Stimulated activated CD4-positive, alpha-beta T cell treated with anti-CD3 and anti-CD28 coated beads, Interleukin-15, amount 100 ng/mL, for 48 hours (primary cell): ENCODE data around the gene MAT2B.
"Not testable (repeated sequence)": the region's sequence is repeated elsewhere in the genome, so short reads cannot be mapped to it uniquely, and the experiment has no call there.

Experiments used
- DNase-seq, 2 donors: peaks; one replicate each; pipeline ENCODE4 v3.0.0-alpha.2; 2020; ENCODE audit warnings: low read depth in 2 of 2

MAT2B gene

DNA sequence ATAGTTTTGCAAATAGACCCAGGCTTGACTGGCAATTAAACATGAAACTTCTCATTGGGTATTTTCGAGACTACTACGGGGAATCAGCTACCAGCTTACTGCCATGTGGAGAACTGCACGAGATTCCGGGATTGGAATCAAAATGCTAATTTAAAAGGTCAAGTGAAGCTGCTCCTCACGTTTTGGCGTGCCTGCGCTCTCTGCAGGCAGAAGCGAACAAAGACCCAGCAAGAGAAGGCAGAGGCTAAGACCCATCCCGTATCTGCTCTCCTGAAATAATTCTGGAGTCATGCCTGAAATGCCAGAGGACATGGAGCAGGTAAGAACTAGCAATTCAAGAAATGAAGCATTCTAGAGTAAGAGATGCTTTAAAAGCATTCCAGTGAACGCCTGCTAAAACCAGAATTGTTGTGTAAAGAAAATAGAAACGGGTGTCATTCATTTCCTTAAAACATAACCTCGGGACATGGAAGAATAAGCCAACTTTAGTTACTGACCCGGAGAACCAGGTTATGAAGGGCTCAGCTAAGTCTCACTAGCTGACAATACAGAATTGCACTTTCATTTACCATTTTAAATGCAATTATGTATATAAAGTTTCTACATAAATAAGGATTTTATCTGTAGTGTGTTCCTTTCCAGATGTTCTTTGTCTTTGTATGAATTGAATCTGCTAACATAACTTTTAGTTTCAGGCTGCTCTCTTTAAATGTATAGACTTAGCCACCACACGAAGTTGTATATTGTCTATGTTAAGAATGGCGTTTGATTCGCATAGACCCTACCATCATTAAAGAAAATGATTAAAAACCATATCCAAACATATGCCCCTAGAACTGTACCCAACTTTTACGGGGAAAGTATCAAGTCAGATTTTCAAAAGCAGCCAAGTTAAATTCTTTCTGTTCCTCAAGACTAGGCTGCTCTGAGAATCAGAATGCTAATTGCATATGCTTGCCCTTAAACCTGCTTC, 2.0 kb upstream of the MAT2B start:
- DNase-seq = peak in 1 of 2 donors; percentile 7

DNA sequence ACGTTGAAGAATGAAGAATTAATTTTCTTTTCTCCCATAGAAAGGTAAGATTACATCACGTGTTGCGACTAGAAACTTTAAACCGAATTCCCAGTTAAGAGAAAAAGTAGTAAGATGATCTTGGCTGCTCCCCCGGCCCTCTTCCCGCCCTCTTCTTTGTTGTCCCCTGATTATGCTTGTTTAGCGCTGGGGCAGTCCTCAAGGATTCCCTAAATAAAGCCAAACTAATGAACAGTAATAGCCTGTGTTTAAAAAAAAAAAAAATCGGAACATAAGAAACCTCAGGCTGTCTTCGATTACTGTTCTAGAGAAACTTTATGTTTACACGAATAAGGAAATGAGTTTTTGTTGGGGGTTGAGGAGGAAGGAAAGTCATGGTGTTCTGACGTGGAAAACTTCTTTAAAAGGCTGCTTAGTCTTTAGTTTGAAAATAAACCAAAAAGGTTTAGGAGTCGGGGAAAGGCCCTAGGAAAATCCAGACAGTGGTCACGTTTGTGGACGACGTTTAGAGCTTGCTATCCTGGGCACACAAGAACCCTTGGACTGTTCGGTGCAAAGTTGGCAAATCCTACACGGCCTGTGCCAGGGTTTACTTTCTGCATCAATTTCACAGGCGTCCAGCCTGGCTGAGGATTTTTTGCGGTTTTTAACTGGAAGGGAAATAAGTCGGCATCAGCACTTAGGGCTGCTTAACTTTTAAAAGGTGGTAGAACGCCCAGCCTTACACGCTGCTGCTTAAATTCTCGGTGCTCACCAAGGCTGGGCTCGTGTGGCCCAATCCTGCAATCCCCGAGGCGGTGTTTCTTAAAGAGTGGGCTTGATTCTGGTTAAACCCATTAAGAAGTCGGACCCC, 1.1 kb upstream of the MAT2B start:
- DNase-seq = peak in 1 of 2 donors; percentile 44

DNA sequence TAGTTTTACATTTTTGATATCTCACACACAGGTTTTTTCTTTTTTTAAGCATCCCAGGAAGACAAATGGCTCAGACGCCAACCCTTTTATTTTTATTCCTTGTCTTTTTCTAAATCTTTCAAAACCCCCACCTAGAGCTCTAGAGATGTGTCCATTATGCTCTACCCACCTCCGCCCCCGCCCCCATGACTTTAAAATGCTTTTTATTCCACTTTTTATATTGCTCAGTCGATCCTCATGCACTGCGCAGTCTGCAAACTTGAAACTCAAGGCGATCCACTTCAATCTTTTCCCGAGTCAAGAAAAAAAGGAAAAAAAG, 411 bp upstream of the MAT2B start:
- DNase-seq = no peak

DNA sequence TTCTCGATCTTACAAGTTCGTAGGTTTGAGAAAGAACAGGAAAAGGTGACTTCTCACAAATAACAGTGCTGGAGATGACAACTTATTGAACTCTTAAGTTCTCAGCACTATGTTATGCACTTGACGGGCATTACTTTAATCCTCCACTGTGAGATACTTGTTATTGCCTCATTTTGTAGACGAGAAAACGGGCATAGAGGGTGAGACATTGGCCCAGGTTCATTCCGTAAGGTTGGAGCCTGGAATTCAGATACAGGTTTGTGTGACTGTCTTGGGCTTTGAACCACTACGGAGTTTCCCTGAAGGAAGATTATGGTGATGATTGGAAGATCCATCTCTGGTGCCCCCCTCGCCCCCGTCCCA, 657 bp downstream of the MAT2B start:
- no peak for DNase-seq

DNA sequence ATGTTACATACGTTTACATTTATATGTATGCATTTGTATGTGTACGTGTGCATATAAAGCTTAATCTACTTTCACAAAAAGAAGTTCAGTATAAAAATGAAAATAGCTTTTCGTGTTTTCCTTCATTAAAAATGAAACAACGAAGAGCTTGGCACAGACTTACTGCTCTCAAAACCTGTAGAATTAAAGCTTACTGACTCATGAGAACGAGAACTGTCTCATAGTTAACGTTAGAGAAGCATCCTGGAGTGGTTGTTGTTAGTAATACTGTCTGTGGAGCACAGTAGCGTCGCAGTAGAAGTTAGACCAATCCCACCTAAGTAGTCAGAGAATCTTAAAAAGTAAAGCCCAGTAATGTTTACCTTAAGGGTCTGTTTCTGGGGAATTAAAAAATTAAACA, 1.3 kb downstream of the MAT2B start:
- DNase-seq = no peak

DNA sequence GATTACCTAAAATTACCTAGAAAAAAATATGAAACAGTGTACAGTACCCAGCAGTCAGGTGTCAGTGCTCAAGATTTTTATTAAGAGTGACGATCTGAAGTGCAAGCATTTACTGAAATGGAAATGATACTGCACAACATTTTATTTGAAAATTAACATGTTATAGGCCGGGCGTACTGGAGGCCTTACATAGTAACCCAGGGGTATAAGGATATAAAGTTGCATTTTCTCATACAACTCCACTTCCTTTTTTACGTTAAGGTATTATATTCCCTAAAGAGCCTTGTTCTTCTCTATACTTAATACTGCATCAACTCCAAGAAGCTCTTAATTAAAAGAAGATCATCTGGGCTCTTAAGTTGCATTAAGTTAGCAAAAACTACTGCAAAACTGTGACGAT, 3.3 kb downstream of the MAT2B start:
- DNase-seq = no peak

DNA sequence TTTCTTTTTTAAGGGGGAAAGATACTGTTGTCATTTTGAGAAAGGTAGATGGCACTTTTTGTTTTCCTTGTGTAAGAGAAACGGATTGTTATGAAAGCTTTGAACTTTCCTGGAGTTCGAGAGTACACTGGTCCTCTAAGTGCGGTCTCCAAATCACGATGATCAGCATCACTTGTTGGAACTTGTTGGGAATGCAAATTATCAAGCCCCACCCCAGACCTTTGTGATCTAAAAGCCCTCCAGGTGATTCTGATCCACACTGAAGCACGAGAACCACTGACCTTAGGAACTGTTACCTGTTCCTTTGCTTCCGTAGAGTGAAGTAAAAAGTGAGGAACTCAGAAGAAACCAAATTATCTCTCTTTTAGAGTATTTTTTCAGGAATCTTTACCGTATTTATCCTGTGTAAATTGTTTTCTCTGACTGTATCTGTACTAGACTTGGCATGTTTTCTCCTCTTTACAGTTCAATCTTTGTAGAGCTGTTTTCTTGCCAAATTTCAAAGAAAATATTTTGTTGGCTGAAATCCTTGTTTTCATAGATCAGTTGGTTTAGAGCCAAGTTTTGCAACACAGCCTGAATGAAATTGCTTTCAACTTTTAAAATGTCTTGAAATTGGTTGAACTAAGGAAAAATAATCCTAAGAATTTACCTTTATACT, 4.0 kb downstream of the MAT2B start:
- no peak for DNase-seq

DNA sequence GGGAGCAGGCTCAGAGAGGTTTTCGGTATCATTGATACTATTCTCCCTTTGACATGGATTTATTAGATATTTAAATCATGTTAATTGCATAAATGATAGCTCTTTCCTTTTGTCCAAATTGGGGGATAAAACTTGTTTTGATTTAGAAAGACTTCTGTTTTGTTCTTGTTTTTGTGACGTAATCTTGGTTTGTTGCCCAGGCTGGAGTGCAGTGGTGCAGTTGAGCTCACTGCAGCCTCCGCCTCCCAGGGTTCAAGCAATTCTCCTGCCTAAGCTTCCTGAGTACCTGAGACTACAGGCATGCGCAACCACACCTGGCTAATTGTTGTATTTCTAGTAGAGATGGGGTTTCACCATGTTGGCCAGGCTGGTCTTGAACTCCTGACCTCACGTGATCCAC, 7.1 kb downstream of the MAT2B start:
- DNase-seq = no peak

DNA sequence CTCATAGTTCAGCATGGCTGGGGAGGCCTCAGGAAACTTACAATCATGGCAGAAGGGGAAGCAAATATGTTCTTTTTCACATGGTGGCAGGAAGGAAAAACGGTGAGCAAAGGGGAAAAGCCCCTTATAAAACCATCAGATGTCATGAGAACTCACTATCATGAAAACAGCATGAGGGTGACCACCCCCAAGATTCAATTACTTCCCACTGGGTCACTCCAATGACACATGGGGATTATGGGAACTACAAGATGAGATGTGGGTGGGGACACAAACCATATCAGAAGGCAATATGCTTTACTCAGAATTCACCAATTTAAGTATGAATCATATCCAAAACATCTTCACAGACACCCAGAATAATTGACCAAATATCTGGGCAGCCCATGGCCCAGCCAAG, 19.7 kb downstream of the MAT2B start:
- no peak for DNase-seq

DNA sequence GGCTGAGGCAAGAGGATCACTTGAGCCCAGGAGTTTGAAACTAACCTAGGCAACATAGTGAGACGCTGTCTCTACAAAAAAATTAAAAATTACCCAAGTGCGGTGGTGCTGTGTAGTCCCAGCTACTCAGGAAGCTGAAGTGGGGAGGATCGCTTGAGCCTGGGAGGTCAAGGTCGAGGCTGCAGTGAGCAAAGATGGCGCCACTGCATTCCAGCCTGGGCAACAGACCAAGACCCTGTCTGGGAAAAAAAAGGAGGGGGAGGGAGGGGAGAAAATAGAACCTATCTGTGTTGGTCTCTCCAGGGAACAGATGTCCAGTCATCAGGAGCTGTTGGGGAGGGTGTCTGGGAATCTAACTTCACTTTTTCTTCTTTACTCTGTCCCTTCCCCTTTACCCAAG, 24.3 kb downstream of the MAT2B start:
- no peak for DNase-seq

DNA sequence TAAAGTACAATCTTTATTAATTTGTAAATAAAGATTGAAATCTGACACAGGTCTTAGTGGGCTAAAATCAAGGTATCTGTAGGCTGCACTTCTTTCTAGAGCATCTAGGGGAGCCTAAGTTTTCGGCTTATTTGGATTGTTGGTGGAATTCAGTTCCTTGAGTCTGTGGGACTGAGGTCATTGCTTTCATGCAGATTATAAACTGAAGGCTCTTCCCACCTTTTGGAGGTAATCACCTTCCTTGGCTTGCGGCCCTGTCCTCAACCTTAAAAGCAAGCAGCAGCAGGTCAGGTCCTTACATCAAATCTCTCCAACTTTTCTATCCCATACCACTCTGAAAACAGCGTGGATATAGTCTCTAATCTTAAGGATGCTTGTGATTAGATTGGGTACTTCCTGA, 25.9 kb downstream of the MAT2B start:
- DNase-seq = no peak

DNA sequence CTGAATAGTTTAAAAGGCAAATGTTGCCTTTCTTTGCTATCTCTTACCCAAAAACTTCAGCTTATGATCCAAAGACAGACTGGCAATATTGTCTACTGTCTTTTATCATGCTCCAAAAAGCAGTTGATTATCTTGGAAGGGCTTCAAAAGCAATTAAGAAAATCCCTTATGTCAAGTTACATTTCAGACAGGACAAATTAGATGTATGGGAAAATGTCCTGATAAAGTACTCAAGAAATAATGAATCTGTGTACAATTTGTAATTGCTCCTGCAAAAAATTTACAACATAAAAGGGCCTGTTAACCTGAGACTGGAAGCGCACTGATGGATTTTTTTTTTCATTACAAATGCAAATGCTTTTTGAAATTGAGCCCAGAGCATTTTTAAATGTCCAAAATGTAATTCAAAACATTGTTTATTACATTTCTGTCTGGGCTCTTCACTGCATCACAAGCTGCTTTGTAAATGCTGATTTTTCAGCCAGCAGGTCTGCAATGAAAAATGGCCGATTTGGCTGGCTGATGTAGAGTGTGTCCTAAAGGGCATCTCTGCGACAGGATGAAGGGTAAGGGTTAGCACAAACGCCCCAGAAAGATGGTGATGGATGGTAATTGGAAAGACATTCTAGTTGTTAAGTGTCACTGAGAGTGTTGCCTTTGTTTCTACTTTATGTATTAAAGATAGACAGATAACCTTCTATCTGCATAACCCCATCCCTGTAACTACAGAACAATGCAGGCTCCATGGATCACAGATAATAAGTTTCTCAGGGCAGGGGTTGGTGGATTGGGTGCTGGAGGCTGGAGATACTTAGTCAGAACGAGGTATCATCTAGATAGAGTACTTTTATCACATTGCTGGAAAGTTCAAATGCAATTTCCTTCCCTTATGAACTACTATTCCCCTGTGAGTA, 27.0 kb downstream of the MAT2B start:
- DNase-seq = no peak

DNA sequence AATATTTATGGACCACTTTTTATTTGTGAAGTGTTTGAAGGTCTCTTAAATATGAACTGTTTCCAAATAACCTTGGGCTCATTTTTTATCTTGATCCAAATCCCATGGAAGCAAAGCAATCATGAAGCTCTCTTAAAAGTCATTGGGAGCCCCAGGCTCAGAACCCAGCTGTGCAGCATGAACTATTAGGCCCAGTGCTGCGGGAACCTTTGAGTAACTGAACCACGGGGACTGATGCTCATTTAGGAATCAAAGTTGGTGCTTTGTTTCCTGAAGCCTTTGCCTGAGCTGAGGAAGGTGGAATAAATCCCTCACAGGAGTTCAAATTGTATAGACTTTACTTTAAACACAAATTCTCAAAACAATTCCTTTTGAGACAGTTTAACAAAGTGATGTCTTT, 27.8 kb downstream of the MAT2B start:
- no peak for DNase-seq

DNA sequence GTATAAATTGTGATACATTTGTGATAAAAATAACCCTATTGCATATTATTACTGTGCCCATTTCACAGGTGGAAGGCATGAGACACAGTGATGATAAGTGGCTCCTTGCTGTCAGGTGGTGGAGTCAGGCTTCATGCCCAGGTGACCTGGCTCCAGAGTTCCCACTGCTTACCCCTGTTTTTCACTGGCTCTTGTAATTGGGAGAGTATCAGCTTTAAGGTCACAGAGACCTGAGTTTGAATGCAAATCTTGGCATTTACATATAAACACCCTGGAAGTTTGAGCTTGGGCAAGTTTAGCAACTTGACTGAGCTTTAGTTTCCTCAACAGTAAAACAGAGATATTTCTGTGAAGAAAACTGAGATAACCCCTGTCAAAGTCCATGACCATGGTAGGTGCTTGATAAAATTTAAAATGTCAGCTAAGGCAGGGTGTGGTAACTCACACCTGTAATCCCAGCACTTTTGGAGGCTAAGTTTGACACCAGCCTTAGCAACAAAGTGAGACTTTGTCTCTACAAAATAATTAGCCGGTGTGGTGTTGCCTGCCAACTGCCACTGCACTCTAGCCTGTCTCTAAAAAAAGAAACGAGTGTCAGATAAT, 29.2 kb downstream of the MAT2B start:
- no peak for DNase-seq

DNA sequence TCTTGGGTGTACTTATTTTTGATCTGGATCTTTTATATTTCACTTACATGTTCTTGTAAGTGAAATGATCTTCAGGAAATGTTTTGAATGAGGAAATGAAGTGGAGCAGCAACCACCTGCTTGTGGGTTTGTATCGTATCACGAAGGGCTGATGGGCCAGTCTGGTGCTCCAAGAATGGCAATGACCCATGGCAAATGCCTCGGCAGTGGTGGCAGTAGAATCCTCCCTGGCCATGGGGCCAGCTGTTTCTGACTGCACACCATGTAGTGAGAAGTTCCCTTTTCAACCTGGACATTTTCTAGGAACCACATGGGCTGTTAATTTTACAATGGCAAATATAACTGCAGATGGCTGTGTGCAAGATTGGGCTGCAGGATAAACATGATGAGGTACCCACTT, 29.9 kb downstream of the MAT2B start:
- DNase-seq = no peak

DNA sequence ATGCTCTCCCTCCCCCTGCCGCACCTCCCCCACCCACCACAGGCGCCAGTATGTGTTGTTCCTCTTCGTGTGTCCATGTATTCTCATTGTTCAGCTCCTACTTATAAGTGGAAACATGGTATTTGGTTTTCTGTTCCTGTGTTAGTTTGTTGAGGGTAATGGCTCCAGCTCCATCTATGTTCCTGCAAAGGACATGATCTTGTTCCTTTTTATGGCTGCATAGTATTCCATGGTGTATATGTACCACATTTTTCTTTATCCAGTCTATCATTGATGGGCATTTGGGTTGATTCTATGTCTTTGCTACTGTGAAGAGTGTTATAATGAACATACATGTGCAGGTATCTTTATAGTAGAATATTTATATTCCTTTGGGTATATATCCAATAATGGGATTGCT, 31.0 kb downstream of the MAT2B start:
- DNase-seq = not testable (repeated sequence)

DNA sequence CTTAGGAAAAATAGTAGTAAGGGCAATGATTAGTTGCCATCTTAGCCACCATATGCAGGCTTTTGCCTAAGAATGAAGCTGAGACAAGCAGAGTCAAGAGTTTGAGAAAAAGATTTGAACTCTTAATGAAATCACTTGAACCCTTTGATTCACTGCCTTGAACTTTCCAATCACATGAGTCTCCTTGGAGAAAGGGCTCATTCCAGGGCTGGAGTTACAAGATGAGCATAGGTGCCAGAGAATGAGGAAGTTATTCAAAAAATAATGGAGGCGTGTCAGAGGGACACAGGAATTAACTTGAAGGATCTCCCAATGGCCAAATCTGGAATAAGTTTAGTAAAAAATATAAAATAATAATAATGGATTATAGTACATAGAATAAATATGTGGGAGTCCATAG, 35.3 kb downstream of the MAT2B start:
- DNase-seq = no peak

DNA sequence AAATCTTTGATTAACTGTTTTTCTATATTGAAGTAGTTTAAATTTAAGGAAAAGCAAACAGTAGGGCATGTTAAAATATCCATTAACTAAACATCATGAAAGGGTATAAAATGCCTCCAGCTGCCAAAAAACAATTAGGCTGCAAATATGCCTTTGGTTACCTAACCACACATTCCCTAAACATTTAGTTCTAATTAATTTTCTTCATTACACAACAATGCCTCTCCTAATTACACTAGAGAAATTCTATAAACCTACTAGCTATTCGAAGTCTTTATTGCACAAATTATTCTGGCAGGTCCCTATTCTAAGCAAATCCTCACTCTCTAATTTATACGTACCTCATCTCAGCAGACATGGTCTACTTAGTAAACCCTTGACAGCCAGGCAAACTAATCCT, 37.4 kb downstream of the MAT2B start:
- no peak for DNase-seq

DNA sequence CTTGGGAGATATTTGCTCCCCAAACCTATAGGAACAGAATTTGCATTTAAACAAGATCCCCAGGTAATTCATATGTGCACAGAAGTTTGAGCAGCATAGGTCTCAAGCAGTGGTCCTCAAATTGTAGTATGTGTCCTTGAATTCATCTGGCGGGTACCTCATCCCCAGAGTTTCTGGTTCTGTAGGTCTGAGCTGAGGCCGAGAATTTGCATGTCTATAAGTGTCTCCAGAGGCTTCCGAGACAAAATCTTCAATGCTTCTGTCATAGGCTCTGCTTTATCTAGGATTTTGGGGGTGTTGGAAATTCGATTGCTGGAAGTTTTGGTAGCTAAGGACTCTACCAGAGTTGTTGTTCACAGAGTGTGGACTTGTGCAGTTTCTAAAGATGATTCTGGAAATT, 38.6 kb downstream of the MAT2B start:
- no peak for DNase-seq

DNA sequence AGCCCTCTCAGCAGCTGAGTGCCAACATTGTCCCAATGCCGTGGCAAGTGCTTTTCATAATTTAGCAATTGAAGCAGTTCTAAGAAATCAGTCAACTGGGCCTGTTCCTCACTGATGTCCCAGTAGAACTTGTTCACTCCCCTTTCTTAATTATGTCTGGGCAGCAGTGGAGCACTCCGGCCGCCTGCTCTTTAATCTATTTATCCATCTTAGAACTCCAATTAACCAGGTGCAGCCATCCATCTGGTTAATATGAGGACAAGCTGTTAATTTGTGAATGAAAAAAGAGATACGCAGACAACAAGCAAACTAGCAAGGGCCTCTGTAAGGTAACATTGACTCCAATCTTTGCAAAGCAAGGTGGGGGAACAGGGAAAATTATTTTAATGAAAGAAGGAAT, 39.4 kb downstream of the MAT2B start:
- no peak for DNase-seq

DNA sequence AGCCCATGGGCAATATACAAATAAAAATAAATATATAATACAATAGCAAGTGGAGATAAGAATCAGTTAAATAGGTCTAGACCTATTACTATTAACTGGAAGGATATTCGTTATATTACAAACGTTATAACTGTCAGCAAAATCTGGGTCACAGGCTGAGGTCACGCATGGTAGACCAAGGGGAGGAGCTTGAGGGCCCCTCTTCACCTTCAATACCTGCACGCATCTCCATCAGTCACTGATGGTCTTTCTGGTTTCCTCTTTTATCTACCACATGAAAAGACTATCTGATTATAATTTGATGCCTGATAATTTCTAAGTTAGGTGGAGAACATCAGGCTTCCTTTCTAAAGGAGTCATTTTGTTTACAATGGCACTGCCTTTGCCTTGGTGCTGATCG, 43.2 kb downstream of the MAT2B start:
- DNase-seq = no peak
